Tibial nerve (tissue), 3 donors: ENCODE results near the gene CCL3.

ENCODE experiments used
- EP300 ChIP-seq, 2 donors: sonication (generic); formaldehyde crosslinking; IDR thresholded peaks; one replicate each; pipeline ENCODE4 v1.6.1; 2017; ENCODE audit warnings: antibody characterized with exemption in 2 of 2, mild to moderate bottlenecking in 1 of 2
- POLR2A ChIP-seq, 2 donors: fragments of 450-650 bp; IDR thresholded peaks; one replicate each; pipeline ENCODE4 v1.6.1; 2017; ENCODE audit warnings: antibody characterized with exemption in 2 of 2, mild to moderate bottlenecking in 2 of 2, moderate library complexity in 2 of 2

GRCh38 chr17:36088670-36089338, 1.1 kb downstream of the CCL3 start:
- TF ChIP-seq EP300 (IDR thresholded peaks at IDR 0.05) = no peak
- no peak for TF ChIP-seq POLR2A (IDR thresholded peaks at IDR 0.05)
